HepG2 (cell line): Measurements from ENCODE around the gene SLC25A11. TPM values are rescaled to one million over a fixed set of nuclear protein-coding genes. Genes with fewer than 3 reads are reported as not detected.
A peak's percentile ranks its signal among the peaks of the same experiment; 100 is the strongest.

Source experiments
- ARNT2 ChIP-seq: sonication (generic); formaldehyde crosslinking; IDR thresholded peaks from 2 replicates; pipeline ENCODE4 v1.8.0; 2022; ENCODE audit warnings: mild to moderate bottlenecking, low read depth, missing genetic modification reagents, moderate library complexity
- CREM ChIP-seq, 2 experiments: sonication (generic) in 1 of 2; formaldehyde crosslinking in 1 of 2; IDR thresholded peaks; 2 replicates each; pipeline versions ENCODE4 v1.4.0 to v1.6.1; 2016 to 2020; ENCODE audit warnings: antibody characterized with exemption in 1 of 2, mild to moderate bottlenecking in 1 of 2, missing genetic modification reagents in 1 of 2
- FLYWCH1 ChIP-seq: sonication (generic); formaldehyde crosslinking; IDR thresholded peaks from 2 replicates; pipeline ENCODE4 v1.8.1; 2023; ENCODE audit warnings: mild to moderate bottlenecking, missing genetic modification reagents
- GPN1 ChIP-seq: sonication (generic); formaldehyde crosslinking; IDR thresholded peaks from 2 replicates; pipeline ENCODE4 v1.5.1; 2020; ENCODE audit warnings: missing genetic modification reagents, borderline replicate concordance
- HDAC1 ChIP-seq: sonication (generic); formaldehyde crosslinking; IDR thresholded peaks from 2 replicates; pipeline ENCODE4 v1.5.1; 2020; ENCODE audit warnings: mild to moderate bottlenecking, missing genetic modification reagents
- HMG20A ChIP-seq: IDR thresholded peaks from 2 replicates; pipeline ENCODE4 v1.6.1; 2016; ENCODE audit warnings: borderline replicate concordance
- HNF4G ChIP-seq, 2 experiments: sonication (generic) in 1 of 2; formaldehyde crosslinking in 1 of 2; IDR thresholded peaks; 2 replicates each; pipeline versions ENCODE4 v1.4.0 to v1.6.1; 2011 to 2020; ENCODE audit warnings: borderline replicate concordance in 2 of 2, low read depth in 2 of 2, mild to moderate bottlenecking in 2 of 2, low read length in 1 of 2, missing genetic modification reagents in 1 of 2, moderate library complexity in 1 of 2
- HOXA7 ChIP-seq: sonication (generic); formaldehyde crosslinking; IDR thresholded peaks from 2 replicates; pipeline ENCODE4 v1.8.1; 2022; ENCODE audit warnings: mild to moderate bottlenecking, missing genetic modification reagents, moderate library complexity
- JUN ChIP-seq: sonication (generic); formaldehyde crosslinking; IDR thresholded peaks from 2 replicates; pipeline ENCODE4 v1.4.0; 2020; ENCODE audit warnings: mild to moderate bottlenecking, missing genetic modification reagents
- POLR2A ChIP-seq, 2 experiments: IDR thresholded peaks; 2 replicates each; pipeline ENCODE4 v1.6.1; 2011; ENCODE audit warnings: low read depth in 2 of 2, low read length in 2 of 2, mild to moderate bottlenecking in 1 of 2, moderate library complexity in 1 of 2; ENCODE audit not compliant: insufficient read depth in 1 of 2
- SOX5 ChIP-seq: IDR thresholded peaks from 2 replicates; pipeline ENCODE4 v1.6.1; 2016; ENCODE audit warnings: borderline replicate concordance
- SP2 ChIP-seq: sonication (generic); formaldehyde crosslinking; IDR thresholded peaks from 2 replicates; pipeline ENCODE4 v1.5.1; 2020; ENCODE audit warnings: mild to moderate bottlenecking, missing genetic modification reagents
- ZNF260 ChIP-seq: sonication (generic); formaldehyde crosslinking; IDR thresholded peaks from 2 replicates; pipeline ENCODE4 v1.4.0; 2020; ENCODE audit warnings: missing genetic modification reagents, low read depth, mild to moderate bottlenecking, borderline replicate concordance
- ZNF331 ChIP-seq: sonication (generic); formaldehyde crosslinking; IDR thresholded peaks from 2 replicates; pipeline ENCODE4 v1.4.0; 2020; ENCODE audit warnings: missing genetic modification reagents
- ZNF33B ChIP-seq: sonication (generic); formaldehyde crosslinking; IDR thresholded peaks from 2 replicates; pipeline ENCODE4 v1.5.1; 2020; ENCODE audit warnings: mild to moderate bottlenecking, missing genetic modification reagents
- ZNF441 ChIP-seq: sonication (generic); formaldehyde crosslinking; IDR thresholded peaks from 2 replicates; pipeline ENCODE4 v1.7.0; 2021; ENCODE audit warnings: missing genetic modification reagents, borderline replicate concordance
- ZNF557 ChIP-seq: sonication (generic); formaldehyde crosslinking; IDR thresholded peaks from 2 replicates; pipeline ENCODE4 v1.4.0; 2020; ENCODE audit warnings: missing genetic modification reagents
- ZNF563 ChIP-seq: sonication (generic); formaldehyde crosslinking; IDR thresholded peaks from 2 replicates; pipeline ENCODE4 v1.8.0; 2022; ENCODE audit warnings: mild to moderate bottlenecking, moderate library complexity, missing genetic modification reagents
- ZNF570 ChIP-seq: sonication (generic); formaldehyde crosslinking; IDR thresholded peaks from 2 replicates; pipeline ENCODE4 v1.4.0; 2020; ENCODE audit warnings: mild to moderate bottlenecking, missing genetic modification reagents, borderline replicate concordance
- ZNF720 ChIP-seq: sonication (generic); formaldehyde crosslinking; IDR thresholded peaks from 2 replicates; pipeline ENCODE4 v1.4.0; 2020; ENCODE audit warnings: missing genetic modification reagents
- polyA plus RNA-seq, 8 experiments: library from polyadenylated mRNA; depleted of rRNA in 3 of 8; stranded (reverse) in 7 of 8; unstranded in 1 of 8; fragments of >200 nt; fragmentation: Illumina TruSeq in 4 of 8; extraction: Trizol in 4 of 8; gene quantifications; 2 replicates each; pipeline versions ENCODE4 v1.2.1 to v1.2.3, GENCODE V29; 2011 to 2016; ENCODE audit warnings: low read depth in 4 of 8, missing spikeins in 1 of 8, mixed read lengths in 1 of 8; ENCODE audit not compliant: insufficient read depth in 1 of 8
- total RNA-seq, 5 experiments: library from RNA; depleted of rRNA; stranded (reverse); fragments of >200 nt; fragmentation: Illumina TruSeq; extraction: Trizol; gene quantifications; 2 replicates each; pipeline ENCODE4 v1.2.3, GENCODE V29; 2016; ENCODE audit warnings: low read depth in 1 of 5
- TF ChIP-seq, protein P1 (sequence below): sonication (generic); formaldehyde crosslinking; IDR thresholded peaks from 2 replicates; pipeline ENCODE4 v1.4.0; 2020; ENCODE audit warnings: missing genetic modification reagents, borderline replicate concordance
- TF ChIP-seq, protein P2 (sequence below): sonication (generic); formaldehyde crosslinking; IDR thresholded peaks from 2 replicates; pipeline ENCODE4 v1.5.1; 2020; ENCODE audit warnings: missing genetic modification reagents, mild to moderate bottlenecking, borderline replicate concordance
- TF ChIP-seq, protein P3 (sequence below): sonication (generic); formaldehyde crosslinking; IDR thresholded peaks from 2 replicates; pipeline ENCODE4 v1.8.0; 2022; ENCODE audit warnings: mild to moderate bottlenecking, missing genetic modification reagents; ENCODE audit not compliant: insufficient replicate concordance

The SLC25A11 gene
- total and polyA plus RNA-seq, 2 of the 13 experiments (the other 11 are each of a cell fraction or from before 2014, with no cell fraction given), result 35.4 to 47.2 TPM

DNA sequence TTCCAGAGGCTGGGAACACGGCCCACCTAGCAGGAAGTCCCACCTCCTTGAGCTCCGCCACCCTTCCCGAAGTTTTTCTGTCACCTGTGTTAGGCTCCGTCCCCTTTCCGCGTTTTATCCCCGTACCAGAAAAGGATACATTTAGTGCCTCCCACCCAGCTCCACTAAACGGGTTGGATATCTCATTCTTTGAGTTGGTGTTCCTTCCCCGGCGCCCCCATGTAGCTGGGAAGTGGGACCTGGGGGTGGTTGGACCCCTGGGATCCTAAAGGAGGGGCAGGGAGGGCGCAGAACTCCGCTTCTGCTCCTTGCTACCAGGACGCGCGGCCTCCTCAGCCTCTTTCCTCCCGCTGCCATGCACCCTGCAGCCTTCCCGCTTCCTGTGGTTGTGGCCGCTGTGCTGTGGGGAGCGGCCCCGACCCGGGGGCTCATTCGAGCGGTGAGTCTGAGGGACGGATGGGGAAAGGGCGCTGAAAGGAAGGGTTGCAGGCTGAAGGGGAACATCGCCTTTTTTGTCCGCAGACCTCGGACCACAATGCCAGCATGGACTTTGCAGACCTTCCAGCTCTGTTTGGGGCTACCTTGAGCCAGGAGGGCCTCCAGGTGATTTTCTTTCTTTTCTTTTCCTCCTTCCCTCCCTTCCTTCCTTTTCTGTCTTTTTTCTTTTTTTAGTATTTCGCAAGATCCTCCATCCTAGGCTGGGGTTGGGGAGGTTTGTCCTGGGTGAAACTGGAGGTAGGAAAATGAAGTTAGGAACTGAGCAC, 891 bp upstream of the SLC25A11 start (continued):
- TF ChIP-seq, protein P1, sequence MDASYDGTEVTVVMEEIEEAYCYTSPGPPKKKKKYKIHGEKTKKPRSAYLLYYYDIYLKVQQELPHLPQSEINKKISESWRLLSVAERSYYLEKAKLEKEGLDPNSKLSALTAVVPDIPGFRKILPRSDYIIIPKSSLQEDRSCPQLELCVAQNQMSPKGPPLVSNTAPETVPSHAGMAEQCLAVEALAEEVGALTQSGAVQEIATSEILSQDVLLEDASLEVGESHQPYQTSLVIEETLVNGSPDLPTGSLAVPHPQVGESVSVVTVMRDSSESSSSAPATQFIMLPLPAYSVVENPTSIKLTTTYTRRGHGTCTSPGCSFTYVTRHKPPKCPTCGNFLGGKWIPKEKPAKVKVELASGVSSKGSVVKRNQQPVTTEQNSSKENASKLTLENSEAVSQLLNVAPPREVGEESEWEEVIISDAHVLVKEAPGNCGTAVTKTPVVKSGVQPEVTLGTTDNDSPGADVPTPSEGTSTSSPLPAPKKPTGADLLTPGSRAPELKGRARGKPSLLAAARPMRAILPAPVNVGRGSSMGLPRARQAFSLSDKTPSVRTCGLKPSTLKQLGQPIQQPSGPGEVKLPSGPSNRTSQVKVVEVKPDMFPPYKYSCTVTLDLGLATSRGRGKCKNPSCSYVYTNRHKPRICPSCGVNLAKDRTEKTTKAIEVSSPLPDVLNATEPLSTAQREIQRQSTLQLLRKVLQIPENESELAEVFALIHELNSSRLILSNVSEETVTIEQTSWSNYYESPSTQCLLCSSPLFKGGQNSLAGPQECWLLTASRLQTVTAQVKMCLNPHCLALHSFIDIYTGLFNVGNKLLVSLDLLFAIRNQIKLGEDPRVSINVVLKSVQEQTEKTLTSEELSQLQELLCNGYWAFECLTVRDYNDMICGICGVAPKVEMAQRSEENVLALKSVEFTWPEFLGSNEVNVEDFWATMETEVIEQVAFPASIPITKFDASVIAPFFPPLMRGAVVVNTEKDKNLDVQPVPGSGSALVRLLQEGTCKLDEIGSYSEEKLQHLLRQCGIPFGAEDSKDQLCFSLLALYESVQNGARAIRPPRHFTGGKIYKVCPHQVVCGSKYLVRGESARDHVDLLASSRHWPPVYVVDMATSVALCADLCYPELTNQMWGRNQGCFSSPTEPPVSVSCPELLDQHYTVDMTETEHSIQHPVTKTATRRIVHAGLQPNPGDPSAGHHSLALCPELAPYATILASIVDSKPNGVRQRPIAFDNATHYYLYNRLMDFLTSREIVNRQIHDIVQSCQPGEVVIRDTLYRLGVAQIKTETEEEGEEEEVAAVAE (CRISPR knock-in tag), result no peak
- TF ChIP-seq ZNF720 (CRISPR knock-in tag), result no peak
- no peak for TF ChIP-seq HMG20A (CRISPR knock-in tag)
- TF ChIP-seq HDAC1, result no peak
- no peak for TF ChIP-seq ZNF570 (CRISPR knock-in tag)
- TF ChIP-seq, protein P2, sequence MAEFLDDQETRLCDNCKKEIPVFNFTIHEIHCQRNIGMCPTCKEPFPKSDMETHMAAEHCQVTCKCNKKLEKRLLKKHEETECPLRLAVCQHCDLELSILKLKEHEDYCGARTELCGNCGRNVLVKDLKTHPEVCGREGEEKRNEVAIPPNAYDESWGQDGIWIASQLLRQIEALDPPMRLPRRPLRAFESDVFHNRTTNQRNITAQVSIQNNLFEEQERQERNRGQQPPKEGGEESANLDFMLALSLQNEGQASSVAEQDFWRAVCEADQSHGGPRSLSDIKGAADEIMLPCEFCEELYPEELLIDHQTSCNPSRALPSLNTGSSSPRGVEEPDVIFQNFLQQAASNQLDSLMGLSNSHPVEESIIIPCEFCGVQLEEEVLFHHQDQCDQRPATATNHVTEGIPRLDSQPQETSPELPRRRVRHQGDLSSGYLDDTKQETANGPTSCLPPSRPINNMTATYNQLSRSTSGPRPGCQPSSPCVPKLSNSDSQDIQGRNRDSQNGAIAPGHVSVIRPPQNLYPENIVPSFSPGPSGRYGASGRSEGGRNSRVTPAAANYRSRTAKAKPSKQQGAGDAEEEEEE (CRISPR knock-in tag), result no peak
- no peak for TF ChIP-seq ZNF557 (CRISPR knock-in tag)
- TF ChIP-seq SOX5 (CRISPR knock-in tag), result no peak
- no peak for TF ChIP-seq HNF4G (IDR thresholded peaks at IDR 0.05; ENCODE audit: borderline replicate concordance, low read depth, low read length)
- no peak for TF ChIP-seq HNF4G (CRISPR knock-in tag; IDR thresholded peaks at IDR 0.05; ENCODE audit: borderline replicate concordance, low read depth)
- TF ChIP-seq JUN (CRISPR knock-in tag), result no peak
- TF ChIP-seq POLR2A (IDR thresholded peaks at IDR 0.05; ENCODE audit: insufficient read depth in 1 of 2, low read depth in 2 of 2, low read length in 2 of 2), result peak in 1 of 2 experiments; percentile 46; a peak in 1 of 4 replicates
- TF ChIP-seq ZNF260 (CRISPR knock-in tag), result no peak
- TF ChIP-seq GPN1 (CRISPR knock-in tag), result no peak
- TF ChIP-seq HOXA7, result no peak
- TF ChIP-seq ZNF331, result no peak
- TF ChIP-seq, protein P3, sequence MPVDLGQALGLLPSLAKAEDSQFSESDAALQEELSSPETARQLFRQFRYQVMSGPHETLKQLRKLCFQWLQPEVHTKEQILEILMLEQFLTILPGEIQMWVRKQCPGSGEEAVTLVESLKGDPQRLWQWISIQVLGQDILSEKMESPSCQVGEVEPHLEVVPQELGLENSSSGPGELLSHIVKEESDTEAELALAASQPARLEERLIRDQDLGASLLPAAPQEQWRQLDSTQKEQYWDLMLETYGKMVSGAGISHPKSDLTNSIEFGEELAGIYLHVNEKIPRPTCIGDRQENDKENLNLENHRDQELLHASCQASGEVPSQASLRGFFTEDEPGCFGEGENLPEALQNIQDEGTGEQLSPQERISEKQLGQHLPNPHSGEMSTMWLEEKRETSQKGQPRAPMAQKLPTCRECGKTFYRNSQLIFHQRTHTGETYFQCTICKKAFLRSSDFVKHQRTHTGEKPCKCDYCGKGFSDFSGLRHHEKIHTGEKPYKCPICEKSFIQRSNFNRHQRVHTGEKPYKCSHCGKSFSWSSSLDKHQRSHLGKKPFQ (CRISPR knock-in tag), result no peak
- no peak; the same call in 1 of the 2 replicates for TF ChIP-seq ZNF563 (CRISPR knock-in tag)
- no peak for TF ChIP-seq FLYWCH1
- TF ChIP-seq CREM (IDR thresholded peaks at IDR 0.05), result no peak
- TF ChIP-seq CREM (CRISPR knock-in tag; IDR thresholded peaks at IDR 0.05), result no peak
- peak; percentile 82; the same call in 1 of the 2 replicates for TF ChIP-seq SP2
- TF ChIP-seq ZNF33B (CRISPR knock-in tag), result no peak
- TF ChIP-seq ZNF441, result no peak
- no peak for TF ChIP-seq ARNT2 (CRISPR knock-in tag)
